ENCODE data around the gene ADAM22.

The ADAM22 gene

GRCh38 chr7:88083883-88084282, 149.8 kb downstream of the ADAM22 start:
- H3K4me3 ChIP-seq (ENCODE audit: low read length), result no peak overlapping the region
- TF ChIP-seq CTCF (IDR thresholded peaks at IDR 0.05; ENCODE audit: insufficient read depth, low read depth, low read length, missing control alignments), result no peak
- DNase-seq (ENCODE audit: low read depth), result no peak

GRCh38 chr7:88089561-88089960, 155.5 kb downstream of the ADAM22 start:
- no peak overlapping the region for H3K4me3 ChIP-seq (ENCODE audit: low read length)
- no peak for TF ChIP-seq CTCF (IDR thresholded peaks at IDR 0.05; ENCODE audit: insufficient read depth, low read depth, low read length, missing control alignments)
- no peak for DNase-seq (ENCODE audit: low read depth)

- no peak for DNase-seq (ENCODE audit: low read depth)
- H3K4me3 ChIP-seq (ENCODE audit: low read length), result no peak overlapping the region
- TF ChIP-seq CTCF (IDR thresholded peaks at IDR 0.05; ENCODE audit: insufficient read depth, low read depth, low read length, missing control alignments), result no peak
Observed at GRCh38 chr7:88090240-88090639, 156.2 kb downstream of the ADAM22 start.

GRCh38 chr7:88090671-88091070, 156.6 kb downstream of the ADAM22 start:
- no peak overlapping the region for H3K4me3 ChIP-seq (ENCODE audit: low read length)
- no peak for TF ChIP-seq CTCF (IDR thresholded peaks at IDR 0.05; ENCODE audit: insufficient read depth, low read depth, low read length, missing control alignments)
- DNase-seq (ENCODE audit: low read depth), result no peak

GRCh38 chr7:88091988-88092675, 158.1 kb downstream of the ADAM22 start:
- no peak for DNase-seq (ENCODE audit: low read depth)
- no peak for TF ChIP-seq CTCF (IDR thresholded peaks at IDR 0.05; ENCODE audit: insufficient read depth, low read depth, low read length, missing control alignments)
- H3K4me3 ChIP-seq (ENCODE audit: low read length), result no peak overlapping the region

- TF ChIP-seq CTCF (IDR thresholded peaks at IDR 0.05; ENCODE audit: insufficient read depth, low read depth, low read length, missing control alignments), result no peak
- DNase-seq (ENCODE audit: low read depth), result no peak
Observed at GRCh38 chr7:88092676-88092999, 158.6 kb downstream of the ADAM22 start.

GRCh38 chr7:88101769-88102168, 167.7 kb downstream of the ADAM22 start:
- no peak for DNase-seq (ENCODE audit: low read depth)
- TF ChIP-seq CTCF (IDR thresholded peaks at IDR 0.05; ENCODE audit: insufficient read depth, low read depth, low read length, missing control alignments), result no peak
- no peak overlapping the region for H3K4me3 ChIP-seq (ENCODE audit: low read length)

More at GRCh38 chr7:88092676-88092999, 158.6 kb downstream of the ADAM22 start:
- no peak overlapping the region for H3K4me3 ChIP-seq (ENCODE audit: low read length)
